Fibroblast of the conjunctiva (primary cell): ENCODE results near the gene SRSF8.
A peak's percentile ranks its signal among the peaks of the same experiment; 100 is the strongest.
"Not testable (repeated sequence)": the region's sequence is repeated elsewhere in the genome, so short reads cannot be mapped to it uniquely, and the experiment has no call there.

Source experiments
- DNase-seq: peaks from one replicate; pipeline ENCODE4 v3.0.0-alpha.2; 2010; ENCODE audit warnings: low read depth

Gene SRSF8

DNA sequence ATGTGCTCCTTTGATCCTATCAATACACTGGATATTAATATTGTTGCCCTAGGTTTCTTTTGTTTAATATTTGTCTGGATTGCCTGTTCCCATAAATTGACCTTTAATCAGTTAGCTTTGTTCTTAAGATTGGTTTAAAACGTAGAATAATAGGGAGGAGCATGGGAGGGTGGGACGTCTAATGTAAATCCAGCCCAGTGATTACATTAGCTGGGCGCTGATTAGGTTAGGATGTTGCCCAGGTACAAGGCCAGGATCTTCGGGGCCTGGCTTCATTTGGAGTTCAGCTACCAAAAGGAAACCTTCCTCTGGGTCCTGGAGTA, at the start of gene SRSF8:
TSS of gene SRSF8 (plus strand) at position 204 of the 323 bp plus-strand sequence. CDS start 308 bp downstream, outside the sequence.
- no peak for DNase-seq

GRCh38 chr11:95021468-95021867, 45.3 kb upstream of the SRSF8 start:
- not testable (repeated sequence) for DNase-seq

GRCh38 chr11:95024958-95025357, 41.8 kb upstream of the SRSF8 start, which contains the start of gene KDM4E:
Gene KDM4E (plus strand): TSS chr11:95025258. CDS start chr11:95025558, 300 bp downstream.
- no peak for DNase-seq

DNA sequence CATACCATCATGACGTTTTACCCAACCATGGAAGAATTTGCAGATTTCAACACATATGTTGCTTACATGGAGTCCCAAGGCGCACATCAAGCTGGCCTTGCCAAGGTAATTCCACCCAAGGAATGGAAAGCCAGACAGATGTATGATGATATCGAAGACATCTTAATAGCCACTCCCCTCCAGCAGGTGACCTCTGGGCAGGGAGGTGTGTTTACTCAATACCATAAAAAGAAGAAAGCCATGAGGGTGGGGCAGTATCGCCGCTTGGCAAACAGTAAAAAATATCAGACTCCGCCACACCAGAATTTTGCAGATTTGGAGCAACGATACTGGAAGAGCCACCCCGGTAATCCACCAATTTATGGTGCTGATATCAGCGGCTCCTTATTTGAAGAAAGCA, 41.1 kb upstream of the SRSF8 start:
- not testable (repeated sequence) for DNase-seq

- DNase-seq = no peak
Measured at GRCh38 chr11:95028357-95028756, 38.4 kb upstream of the SRSF8 start.

- no peak for DNase-seq
Measured at GRCh38 chr11:95033051-95033450, 33.7 kb upstream of the SRSF8 start.

GRCh38 chr11:95035316-95035715, 31.4 kb upstream of the SRSF8 start:
- no peak for DNase-seq

DNA sequence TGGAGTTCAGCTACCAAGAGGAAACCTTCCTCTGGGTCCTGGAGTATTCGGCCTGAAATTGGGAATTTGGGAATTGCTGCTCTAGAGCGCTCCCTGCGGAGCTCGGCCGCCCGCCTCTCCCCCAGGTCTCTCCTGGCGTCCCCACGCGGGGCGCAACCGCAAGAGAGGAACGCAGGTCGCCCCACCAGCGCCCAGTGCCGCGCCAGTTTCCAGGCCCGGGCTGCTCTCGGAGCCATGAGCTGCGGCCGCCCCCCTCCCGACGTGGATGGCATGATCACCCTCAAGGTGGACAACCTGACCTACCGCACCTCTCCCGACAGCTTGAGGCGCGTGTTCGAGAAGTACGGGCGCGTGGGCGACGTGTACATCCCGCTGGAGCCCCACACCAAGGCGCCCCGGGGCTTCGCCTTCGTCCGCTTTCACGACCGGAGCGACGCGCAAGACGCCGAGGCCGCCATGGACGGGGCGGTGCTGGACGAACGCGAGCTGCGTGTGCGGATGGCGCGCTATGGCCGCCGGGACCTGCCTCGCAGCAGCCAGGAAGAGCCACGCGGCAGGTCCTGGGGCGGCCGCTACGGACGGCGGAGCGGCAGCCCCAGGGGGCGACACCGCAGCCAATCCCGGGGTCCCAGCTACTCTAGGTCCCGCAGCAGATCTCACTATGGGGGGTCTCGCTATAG, 29.2 kb upstream of the SRSF8 start:
- not testable (repeated sequence) for DNase-seq

- DNase-seq = no peak
Measured at GRCh38 chr11:95042239-95042638, 24.5 kb upstream of the SRSF8 start.

DNA sequence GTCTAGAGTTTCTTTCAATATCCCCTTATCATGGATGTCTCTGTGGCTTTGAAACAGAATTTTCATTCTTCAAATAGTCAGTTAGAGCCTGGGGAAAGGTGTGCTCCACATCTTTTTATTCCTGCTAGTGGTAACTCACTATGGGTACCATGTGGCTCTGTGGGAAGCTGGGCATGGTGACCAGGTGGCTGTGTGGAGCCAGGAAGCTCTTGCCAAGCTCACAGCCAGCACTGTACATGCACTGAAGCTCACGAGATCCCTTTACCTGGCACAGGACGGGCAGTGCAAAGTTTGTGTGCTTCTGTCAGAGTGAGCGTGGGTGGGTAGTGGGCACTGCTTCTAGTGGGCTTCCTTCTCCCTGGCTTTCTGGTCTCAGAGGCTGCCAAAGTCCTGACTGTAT, 23.8 kb upstream of the SRSF8 start:
- no peak for DNase-seq

GRCh38 chr11:95044010-95044409, 22.7 kb upstream of the SRSF8 start:
- no peak for DNase-seq

DNA sequence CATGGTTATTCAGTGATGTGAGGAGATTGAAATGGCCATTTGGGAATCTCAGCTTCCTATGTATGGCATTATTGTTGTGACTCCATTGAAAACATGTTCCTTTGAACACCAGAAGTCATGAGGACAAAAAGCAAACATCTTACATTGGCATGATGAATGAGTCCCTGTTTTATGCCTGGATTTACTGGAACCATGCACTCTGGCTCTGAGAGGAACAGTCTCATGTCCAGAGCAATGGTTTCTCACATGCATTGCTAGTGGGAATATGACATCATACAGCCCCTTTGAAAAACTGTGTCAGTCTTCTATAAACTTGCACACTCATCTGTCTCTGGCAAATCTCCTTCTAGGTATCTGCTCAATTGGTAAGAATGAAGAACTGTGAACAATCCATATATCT, 20.9 kb upstream of the SRSF8 start:
- no peak for DNase-seq

GRCh38 chr11:95049122-95049521, 17.6 kb upstream of the SRSF8 start, which contains the start of gene KDM4F:
Gene KDM4F (plus strand): TSS chr11:95049422.
- not testable (repeated sequence) for DNase-seq

DNA sequence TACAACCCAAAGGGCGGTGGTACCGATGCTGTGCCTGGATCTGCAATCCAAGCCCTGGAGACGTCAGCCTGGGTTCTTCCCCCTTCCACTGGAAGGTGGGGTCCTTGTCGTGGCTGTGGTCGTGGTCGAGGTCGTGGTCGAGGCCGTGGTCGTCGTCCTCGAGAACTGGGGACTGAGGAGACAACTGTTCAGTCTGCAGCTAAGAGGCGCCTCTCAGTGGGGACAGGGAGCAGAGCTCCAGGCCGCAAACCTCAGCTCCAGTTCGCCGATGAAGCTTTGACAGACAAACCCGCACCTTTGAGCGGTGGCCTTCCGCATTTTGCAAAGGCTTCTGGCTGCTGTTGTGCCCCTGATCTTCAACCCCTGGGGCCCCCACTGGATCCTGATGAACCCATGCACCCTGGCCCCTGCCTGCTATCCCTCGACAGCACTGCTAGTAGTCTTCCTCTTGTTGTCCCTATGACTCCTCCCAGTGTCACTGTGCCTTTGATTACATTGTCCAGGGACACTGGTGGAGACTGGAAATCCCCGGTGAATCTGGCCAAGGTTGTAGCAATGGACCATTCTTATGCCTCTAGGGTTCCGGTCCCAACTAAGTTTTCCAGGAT, 16.0 kb upstream of the SRSF8 start:
- no peak for DNase-seq

GRCh38 chr11:95054356-95054755, 12.4 kb upstream of the SRSF8 start:
- DNase-seq = no peak

- DNase-seq = no peak
Measured at GRCh38 chr11:95055283-95055897, 11.3 kb upstream of the SRSF8 start.

DNA sequence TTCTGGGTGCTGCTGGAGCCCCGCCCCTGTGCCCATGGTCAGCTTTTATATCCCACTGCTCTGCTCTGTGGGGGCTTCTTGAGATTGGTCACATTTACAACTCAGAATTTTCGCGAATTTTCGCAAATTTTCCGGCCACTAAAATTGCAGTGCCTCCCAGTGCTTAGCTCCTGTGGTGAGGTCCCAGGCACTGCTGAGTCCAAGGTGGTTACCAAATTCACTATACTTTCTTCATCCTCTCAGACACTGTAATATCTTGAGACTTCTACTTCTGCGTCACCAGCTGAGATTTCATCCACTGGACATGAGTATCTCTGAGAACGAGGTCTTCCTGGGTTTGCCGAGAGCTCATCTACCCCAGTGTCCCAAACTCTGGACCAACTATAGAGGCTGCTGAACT, 8.8 kb upstream of the SRSF8 start:
- no peak for DNase-seq

DNA sequence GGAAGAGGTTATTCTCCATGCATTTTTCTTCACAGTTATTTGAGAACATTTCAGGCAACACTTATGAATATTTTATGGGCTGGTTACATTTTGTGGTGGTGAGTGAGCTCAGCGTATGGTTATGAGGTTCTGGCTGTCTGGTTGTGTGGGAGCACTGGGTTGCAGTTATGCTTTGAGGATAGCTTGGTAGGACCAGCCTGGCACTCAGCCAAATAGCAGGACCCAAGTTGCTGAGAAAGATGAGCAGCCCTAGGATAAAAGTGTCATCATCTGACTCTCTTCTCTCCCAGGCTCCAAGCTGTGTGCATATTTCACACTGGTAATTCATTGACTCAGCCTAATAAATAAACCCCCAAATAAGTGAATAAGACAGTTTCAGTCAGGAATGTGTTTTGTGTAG, 8.1 kb upstream of the SRSF8 start:
- DNase-seq = no peak

DNA sequence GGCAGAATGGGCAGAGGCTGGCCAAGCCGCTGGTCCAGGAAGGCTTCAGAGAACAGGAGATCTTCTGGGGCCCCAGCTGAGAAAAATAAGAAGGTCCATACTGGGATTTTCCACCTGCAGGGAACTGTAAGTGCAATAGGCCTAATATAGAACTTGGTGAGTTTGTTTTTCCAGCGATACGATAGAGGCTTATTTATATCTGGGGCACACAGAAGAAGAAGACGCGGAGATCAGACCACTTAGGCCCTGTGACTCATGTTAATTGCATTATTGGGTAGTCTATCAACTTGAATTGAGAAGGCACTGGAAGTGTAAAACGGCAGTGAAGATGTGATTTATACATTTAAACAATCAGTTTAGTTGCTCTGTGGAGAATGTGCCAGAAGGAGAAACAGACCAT, 7.7 kb upstream of the SRSF8 start:
- DNase-seq = no peak

DNA sequence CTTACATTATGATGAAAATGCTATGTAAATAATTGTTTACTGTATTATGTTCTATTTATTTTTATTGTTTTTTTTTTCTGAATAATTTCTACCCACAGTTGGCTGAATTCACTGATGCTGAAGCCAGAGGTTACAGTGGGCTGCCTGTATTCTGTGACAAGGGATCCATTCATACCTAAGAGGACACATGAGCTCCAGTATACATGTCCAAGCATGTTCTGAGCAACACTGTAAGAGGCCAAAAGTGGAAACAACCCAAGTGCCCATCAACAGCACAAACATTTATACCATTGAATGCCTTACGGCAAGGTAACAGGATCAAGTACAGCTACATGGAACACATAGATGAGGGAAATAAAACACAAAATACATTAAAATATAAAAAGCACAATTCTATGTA, 1.4 kb upstream of the SRSF8 start:
- DNase-seq = no peak

GRCh38 chr11:95067039-95067840, 521 bp downstream of the SRSF8 start:
- DNase-seq = no peak

GRCh38 chr11:95067841-95068219, 1.1 kb downstream of the SRSF8 start:
- no peak for DNase-seq

DNA sequence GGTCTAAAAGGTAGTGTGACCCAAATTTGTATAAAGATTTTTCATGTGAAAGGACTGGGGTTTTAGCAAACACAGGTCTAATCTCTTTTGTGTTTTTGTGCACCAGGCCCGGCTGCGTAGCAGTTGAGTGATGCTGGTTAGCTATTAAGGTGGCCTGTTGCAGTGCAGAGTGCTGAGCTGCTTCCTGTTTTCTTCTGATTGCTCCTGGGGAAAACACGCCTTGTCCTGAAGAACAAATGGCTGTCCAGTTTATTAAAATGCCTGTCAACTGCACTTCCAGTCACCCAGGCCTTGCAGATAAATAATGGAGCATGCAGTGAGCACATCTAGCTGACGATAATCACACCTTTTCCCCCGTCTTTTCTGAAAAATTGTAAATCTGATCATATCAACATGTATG, 1.8 kb downstream of the SRSF8 start:
- peak; percentile 92 for DNase-seq
